GM10847 (cell line): ENCODE measurements around the gene DZIP1.

ENCODE experiments used
- POLR2A ChIP-seq: IDR thresholded peaks from 2 replicates; pipeline ENCODE4 v1.6.1; 2011; ENCODE audit not compliant: insufficient read length; ENCODE audit errors: extremely low read depth

Gene DZIP1

DNA sequence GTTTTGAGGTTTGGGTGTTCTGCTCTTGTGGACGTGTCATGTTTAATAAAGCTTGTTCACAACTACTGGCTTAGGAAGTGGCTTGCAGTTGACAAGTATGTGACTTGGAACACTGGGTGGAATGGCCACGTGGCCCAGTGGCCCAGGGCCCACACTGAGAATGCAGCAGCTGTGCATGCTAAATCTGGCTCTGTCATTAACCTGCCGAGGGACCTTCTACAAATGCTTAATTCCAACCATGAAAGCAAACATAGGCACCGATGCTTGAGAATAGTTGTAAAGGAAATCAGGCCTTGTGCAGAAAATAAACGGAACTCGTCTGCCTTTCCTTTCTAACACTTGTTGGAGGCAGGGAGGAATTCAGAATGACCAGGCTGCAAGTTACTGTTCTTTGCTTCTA lies 103.6 kb downstream of the DZIP1 start:
- no peak for TF ChIP-seq POLR2A

DNA sequence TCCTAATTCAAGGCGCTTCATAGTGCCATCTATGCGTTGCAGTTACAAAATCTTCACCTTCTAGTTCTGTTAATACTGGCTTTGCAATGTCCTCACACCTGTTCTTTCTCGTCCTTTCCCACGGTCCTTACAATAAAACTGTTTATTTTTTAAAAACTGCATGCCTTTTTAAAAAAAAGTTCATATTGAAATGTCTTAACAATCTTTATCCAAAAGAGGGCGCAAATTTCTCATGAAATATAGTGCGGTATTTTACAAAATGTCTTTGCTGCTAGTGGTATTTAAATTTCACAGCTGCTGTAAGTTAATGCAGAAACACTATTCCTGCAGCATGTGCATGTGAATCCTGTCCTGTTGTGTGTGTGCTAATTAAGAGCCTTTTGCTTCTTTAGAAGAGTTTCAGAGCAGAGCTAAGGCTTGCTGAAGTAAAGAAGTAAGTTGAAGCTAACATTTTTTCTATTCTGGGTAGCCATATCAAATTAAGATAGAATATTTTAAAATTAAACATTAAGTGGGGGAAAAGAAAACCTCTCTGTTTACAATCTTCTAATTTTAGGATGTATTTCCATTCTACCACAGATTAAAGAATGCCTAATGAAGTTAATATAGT lies 107.8 kb downstream of the DZIP1 start:
- TF ChIP-seq POLR2A, result no peak

DNA sequence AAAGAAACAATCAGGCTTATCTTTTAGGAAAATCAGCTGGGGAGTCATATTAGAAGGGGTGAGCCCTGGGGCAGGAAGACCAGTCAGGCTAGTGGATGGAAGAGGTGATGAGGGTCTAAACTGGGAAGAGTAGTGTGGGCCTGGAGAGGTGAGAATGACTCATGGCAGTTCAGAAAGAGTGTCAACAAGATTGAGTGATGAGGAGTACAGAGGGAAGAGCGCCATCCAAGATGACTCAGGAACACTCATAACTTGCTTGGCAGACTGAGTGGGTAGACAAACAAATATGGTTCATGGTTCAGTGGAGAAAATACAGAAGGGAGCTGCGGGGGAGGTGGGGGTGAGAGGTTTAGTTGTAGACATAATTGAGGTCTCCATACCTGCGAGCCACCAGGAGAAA lies 109.3 kb downstream of the DZIP1 start:
- TF ChIP-seq POLR2A, result no peak

DNA sequence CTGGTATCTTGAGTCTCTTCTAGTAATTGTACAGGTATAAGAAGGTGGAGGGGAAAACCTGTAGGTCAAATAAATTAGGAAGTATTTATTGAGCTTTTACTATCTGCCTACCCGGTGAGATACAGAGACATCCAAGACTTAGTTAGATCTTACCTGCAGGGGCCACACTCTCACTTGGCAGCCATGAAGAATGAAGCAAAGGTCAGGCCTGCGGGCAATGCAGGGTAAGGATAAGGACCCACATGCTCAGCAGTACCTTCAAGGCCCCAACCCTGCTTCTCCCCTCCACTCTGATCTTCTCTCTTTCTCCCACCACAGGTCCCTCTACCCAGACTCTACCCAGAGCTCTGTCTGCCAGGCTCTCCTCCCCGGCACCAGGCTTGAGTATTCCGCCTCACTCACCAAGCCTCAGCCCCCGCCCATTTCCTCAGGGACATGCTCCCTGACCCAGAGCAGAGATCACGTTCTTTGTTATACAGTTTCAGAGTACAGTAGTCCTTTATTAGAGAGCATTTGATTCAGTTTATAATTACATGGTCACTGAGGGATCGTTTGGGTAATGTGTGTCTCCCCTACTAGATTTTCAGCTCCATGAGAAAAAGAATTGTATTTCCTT lies 110.9 kb downstream of the DZIP1 start:
- TF ChIP-seq POLR2A, result no peak

DNA sequence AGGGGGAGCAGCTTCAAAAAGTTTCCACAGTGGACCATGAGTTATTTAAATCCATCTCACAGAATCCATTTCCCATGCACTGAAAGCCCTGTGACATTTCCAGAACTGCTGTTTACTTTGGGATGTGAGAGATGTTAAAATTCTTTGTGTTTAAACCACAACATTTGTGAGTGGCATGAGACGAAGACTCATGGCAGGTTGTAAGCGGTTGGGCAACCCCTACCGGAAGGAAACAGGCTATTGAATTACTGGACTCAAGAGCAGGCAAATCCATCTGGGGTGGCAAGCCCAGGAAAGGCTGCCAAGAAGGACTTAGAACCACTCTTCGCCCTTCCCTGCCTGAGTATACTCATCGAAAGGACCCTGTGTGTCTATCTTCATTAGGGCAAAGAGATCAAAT lies 114.3 kb downstream of the DZIP1 start:
- TF ChIP-seq POLR2A, result no peak
